ENCODE data around the gene ACSF3. TPM values are rescaled to one million over a fixed set of nuclear protein-coding genes. Genes with fewer than 3 reads are reported as not detected.
A peak's percentile ranks its signal among the peaks of the same experiment; 100 is the strongest.

ACSF3 gene
- total RNA-seq, 3 donors from 2014 or later (not counting 1 experiment from before 2014, with no cell fraction given): 45.0 to 71.4 (median 51.6) TPM

DNA sequence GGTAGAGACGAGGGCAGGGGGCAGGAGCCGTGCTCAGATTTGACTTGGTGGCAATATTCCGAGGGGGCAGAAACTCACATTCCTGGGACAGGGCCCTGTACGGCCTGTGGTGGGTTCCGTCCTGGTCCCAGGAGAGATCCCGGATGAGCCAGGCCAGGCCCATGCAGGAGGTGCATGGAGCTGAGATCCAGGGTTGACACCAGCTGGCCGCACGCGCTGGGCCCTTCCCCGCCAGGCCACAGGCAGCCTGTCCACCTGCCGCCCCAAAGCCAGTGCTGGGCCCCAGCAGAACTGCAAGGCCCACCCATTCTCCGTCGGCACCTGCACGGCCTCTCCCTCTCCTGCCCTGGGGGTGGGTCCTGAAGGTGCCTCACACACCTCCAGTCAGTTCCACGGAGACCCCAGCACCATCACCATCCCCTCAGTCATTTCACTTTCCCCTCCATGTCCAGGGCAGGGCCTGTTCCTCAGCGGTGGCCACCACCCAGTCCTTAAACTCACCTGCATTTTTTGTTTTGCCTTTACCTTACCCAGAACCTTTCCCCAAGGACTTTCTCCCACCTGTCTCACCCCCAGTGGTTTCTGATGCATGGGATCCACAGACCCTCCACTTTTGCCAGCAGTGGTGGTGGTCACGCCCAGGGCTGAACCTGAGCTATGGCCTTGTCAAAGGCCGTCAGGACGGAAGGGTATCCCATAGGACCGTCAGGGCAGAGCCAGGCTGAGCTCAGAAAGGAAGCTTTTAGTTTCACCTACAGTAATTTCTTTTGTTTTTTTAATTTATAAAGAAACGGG lies 52.8 kb downstream of the ACSF3 start:
- no peak overlapping the region for H3K4me3 Mint-ChIP-seq
- peaks cover 24% of the 10 kb centered on the region for H3K36me3 ChIP-seq (ENCODE audit: control insufficient read depth, insufficient read depth, low read length)
- no peaks in the 10 kb centered on the region for H3K4me1 ChIP-seq (ENCODE audit: control insufficient read depth, insufficient read depth, low read length)
- H3K27me3 ChIP-seq (ENCODE audit: control insufficient read depth, insufficient read depth, low read length): no peaks in the 10 kb centered on the region
- H3K27ac Mint-ChIP-seq: no peak overlapping the region
- no peak overlapping the region for H3K27ac ChIP-seq (ENCODE audit: low read length)
- no peaks in the 10 kb centered on the region for H3K9me3 Mint-ChIP-seq
- no peaks in the 10 kb centered on the region for H3K4me1 Mint-ChIP-seq
- no peaks in the 10 kb centered on the region for H3K27me3 Mint-ChIP-seq (ENCODE audit: low read depth in 2 of 2)
- intact Hi-C loops (cut with micrococcal nuclease): no loop called here
- no peak for ATAC-seq
- H3K36me3 Mint-ChIP-seq: no peaks in the 10 kb centered on the region
- no peak for DNase-seq
- peaks cover 3% of the 10 kb centered on the region for H3K9me3 ChIP-seq (ENCODE audit: control insufficient read depth, insufficient read depth, low read length)
- WGBS (ENCODE audit: insufficient coverage): 96% methylated on average over 21 of the region's 21 CpGs
- no peak overlapping the region for H3K4me3 ChIP-seq (ENCODE audit: low read length)
- TF ChIP-seq, protein P1, sequence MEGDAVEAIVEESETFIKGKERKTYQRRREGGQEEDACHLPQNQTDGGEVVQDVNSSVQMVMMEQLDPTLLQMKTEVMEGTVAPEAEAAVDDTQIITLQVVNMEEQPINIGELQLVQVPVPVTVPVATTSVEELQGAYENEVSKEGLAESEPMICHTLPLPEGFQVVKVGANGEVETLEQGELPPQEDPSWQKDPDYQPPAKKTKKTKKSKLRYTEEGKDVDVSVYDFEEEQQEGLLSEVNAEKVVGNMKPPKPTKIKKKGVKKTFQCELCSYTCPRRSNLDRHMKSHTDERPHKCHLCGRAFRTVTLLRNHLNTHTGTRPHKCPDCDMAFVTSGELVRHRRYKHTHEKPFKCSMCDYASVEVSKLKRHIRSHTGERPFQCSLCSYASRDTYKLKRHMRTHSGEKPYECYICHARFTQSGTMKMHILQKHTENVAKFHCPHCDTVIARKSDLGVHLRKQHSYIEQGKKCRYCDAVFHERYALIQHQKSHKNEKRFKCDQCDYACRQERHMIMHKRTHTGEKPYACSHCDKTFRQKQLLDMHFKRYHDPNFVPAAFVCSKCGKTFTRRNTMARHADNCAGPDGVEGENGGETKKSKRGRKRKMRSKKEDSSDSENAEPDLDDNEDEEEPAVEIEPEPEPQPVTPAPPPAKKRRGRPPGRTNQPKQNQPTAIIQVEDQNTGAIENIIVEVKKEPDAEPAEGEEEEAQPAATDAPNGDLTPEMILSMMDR (IDR thresholded peaks at IDR 0.05): no peak

DNA sequence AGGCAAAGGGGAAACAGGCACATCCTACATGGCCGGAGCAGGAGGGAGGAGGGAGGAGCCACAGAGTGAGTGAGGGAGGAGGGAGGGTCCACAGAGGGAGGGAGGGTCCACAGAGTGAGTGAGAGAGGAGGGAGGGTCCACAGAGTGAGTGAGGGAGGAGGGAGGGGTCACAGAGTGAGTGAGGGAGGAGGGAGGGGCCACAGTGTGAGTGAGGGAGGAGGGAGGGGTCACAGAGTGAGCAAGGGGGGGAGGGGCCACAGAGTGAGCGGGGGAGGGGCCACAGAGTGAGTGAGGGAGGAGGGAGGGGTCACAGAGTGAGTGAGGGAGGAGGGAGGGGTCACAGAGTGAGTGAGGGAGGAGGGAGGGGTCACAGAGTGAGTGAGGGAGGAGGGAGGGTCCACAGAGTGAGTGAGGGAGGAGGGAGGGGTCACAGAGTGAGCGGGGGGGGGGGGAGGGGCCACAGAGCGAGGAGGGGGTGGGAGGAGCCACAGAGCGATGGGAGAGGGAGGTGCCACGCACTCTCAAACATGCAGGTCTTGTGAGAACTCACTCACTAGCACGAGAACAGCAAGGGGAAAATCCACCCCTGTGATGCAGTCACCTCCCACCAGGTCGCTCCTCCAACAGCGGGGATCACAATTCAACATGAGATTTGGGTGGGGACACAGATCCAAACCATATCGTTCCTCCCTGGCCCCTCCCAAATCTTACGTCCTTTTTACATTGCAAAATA lies 53.6 kb downstream of the ACSF3 start:
- H3K27me3 ChIP-seq (ENCODE audit: control insufficient read depth, insufficient read depth, low read length): no peaks in the 10 kb centered on the region
- H3K9me3 ChIP-seq (ENCODE audit: control insufficient read depth, insufficient read depth, low read length): peaks cover 3% of the 10 kb centered on the region
- TF ChIP-seq, protein P1 (IDR thresholded peaks at IDR 0.05): no peak
- Mint-ChIP-seq H3K36me3 (no peaks in the 10 kb centered on the region), H3K9me3 (no peaks in the 10 kb centered on the region), H3K27me3 (ENCODE audit: low read depth in 2 of 2) (no peaks in the 10 kb centered on the region), H3K4me3 (no peak overlapping the region), H3K27ac (peak overlapping the region in 1 of 2 donors; percentile 47), H3K4me1 (no peaks in the 10 kb centered on the region)
- no peaks in the 10 kb centered on the region for H3K4me1 ChIP-seq (ENCODE audit: control insufficient read depth, insufficient read depth, low read length)
- no peak overlapping the region for H3K27ac ChIP-seq (ENCODE audit: low read length)
- DNase-seq: no peak
- no peak overlapping the region for H3K4me3 ChIP-seq (ENCODE audit: low read length)
- no peak for ATAC-seq
- H3K36me3 ChIP-seq (ENCODE audit: control insufficient read depth, insufficient read depth, low read length): peaks cover 22% of the 10 kb centered on the region
- intact Hi-C loops (cut with micrococcal nuclease): no loop called here
- WGBS (ENCODE audit: insufficient coverage): 88% methylated on average over 7 of the region's 11 CpGs

DNA sequence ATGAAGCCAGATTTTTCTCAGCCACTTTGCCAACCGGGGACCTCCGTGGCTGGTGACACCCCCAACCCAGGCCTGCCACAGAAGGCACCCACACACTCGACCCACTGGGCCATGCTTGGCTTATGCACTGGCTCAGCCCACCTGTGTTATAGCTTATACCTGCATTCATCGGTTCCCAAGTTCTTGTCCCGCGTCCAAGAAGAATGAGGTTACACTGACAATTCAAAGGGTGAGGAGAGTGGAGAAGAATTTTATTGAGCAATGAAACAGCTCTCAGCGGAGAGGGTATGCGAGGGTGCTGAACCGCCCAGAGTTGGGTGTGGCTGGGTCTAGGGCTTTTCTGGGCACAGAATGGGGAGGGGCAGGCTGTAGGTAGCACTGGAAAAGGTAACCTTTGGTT lies 55.7 kb downstream of the ACSF3 start:
- Mint-ChIP-seq H3K36me3 (no peaks in the 10 kb centered on the region), H3K27ac (peak overlapping the region in 1 of 2 donors; percentile 4), H3K4me3 (no peak overlapping the region), H3K9me3 (no peaks in the 10 kb centered on the region), H3K4me1 (no peaks in the 10 kb centered on the region), H3K27me3 (ENCODE audit: low read depth in 2 of 2) (no peaks in the 10 kb centered on the region)
- DNase-seq (no peak), ATAC-seq (no peak)
- Histone ChIP-seq H3K27ac (ENCODE audit: low read length) (no peak overlapping the region), H3K9me3 (ENCODE audit: control insufficient read depth, insufficient read depth, low read length) (peaks cover 3% of the 10 kb centered on the region), H3K36me3 (ENCODE audit: control insufficient read depth, insufficient read depth, low read length) (peaks cover 20% of the 10 kb centered on the region), H3K4me1 (ENCODE audit: control insufficient read depth, insufficient read depth, low read length) (no peaks in the 10 kb centered on the region), H3K27me3 (ENCODE audit: control insufficient read depth, insufficient read depth, low read length) (no peaks in the 10 kb centered on the region), H3K4me3 (ENCODE audit: low read length) (no peak overlapping the region)
- WGBS (ENCODE audit: insufficient coverage): over 99% methylated on average over 9 of the region's 9 CpGs
- TF ChIP-seq, protein P1 (IDR thresholded peaks at IDR 0.05): no peak
- intact Hi-C loops (cut with micrococcal nuclease): no loop called here

All from natural killer cell (primary cell).